GM18511 (cell line): ENCODE measurements around the gene GYS2.
"Not testable (repeated sequence)": the region's sequence is repeated elsewhere in the genome, so short reads cannot be mapped to it uniquely, and the experiment has no call there.

Source experiments
- ATAC-seq: cut with Tn5 transposase; IDR thresholded peaks from one replicate; pipeline ENCODE4 v1.9.1; 2021; ENCODE audit warnings: mild to moderate bottlenecking, moderate library complexity; ENCODE audit not compliant: unreplicated experiment

GYS2 gene

DNA sequence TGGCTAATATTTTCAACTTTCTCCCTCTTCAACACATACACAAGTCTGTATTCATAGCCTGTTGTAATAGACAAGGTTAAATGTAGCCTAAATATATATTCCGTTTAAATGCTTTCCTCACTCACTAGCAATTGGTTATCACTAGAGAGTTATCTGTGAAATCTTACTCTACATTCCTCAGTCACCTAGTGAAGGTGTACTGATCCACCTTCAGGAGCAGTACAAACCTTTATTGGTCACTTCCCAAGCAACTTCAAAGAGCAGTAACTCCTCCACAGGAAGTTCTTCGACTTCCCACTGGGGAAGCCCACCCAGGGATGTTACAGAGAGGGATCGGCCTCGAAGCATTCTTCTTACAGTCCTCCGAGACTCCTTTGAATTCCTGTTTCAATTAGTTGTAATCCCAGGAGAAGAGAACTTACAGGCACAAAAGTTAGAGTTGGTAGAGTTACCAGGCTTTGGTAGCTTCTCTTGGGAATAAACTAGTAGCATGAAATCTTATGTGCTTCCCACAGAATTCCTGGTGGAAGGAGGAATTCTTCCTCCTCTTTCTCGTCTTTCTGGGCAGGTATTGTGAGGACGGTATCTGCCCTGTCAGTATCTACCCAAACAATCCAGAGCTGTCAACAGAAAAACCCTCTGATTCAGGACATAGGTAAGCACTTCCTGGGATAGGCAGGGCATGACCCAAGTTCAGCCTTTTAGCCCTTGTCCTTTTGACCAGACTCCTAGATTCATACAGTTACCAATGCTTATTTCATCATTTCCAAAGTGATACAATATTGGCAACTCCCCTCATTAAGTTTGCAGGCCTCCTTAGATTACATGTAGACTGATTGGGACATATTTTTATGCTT, at the start of gene GYS2:
GYS2 (minus strand) TSS at position 603 of the 857 bp plus-strand sequence; CDS start at position 348, 255 bp downstream.
- ATAC-seq: no peak

DNA sequence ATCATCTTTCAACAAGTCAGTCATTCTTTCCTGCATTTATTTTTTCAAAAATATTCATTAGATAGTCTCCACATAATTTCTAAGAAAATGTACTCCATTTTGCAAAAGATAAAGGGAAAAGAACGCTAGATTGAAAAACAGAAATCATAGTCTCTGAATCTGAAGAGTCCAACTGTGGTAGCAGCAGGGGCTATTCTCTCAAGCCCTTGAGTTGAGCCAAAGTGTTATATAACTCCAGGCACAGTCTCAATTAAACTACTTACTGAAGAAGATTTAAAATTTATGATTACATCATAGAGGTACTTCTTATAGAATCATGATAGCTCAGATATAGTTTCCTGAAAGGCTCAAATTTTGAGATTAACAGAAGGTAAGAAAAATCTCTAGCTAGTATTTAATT, 47.2 kb upstream of the GYS2 start:
- no peak for ATAC-seq

DNA sequence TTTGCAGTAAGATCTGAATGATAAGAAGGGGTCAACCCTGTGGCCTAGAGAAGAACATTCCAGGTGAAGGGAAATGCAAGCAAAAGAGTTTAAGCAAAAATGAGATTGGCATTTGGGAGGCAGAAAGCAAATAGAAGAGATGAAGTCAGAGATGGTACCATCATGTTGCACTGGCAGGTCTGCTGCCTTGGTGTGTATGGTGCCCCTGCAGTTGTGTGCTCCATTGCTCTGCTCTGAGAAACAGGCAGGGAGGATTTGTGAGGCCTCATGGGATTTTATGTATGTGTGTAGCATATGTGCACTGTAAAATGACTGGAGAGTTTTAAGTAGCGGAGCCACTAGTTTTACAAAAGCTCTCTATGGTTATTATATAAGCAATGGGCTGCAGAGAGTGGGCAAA, 46.4 kb upstream of the GYS2 start:
- ATAC-seq: no peak

DNA sequence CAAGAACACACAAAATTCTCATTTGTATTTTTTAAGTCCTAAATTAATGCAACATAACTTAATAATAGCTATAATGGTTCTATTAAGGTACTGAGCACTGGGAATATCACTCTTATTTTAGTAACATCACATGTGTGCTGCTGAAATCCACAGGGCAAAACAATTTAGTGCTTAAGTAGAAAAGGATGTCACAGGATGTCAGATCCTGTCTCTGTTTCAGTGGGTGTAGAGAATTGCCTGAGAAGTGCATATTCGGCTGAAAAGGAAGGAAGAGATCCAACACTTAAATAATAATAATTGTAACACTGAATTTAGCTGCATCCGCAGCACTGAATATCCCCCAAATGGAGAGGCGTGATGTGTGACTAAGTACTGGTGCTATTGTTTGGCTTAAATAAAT, 44.4 kb upstream of the GYS2 start:
- no peak for ATAC-seq

DNA sequence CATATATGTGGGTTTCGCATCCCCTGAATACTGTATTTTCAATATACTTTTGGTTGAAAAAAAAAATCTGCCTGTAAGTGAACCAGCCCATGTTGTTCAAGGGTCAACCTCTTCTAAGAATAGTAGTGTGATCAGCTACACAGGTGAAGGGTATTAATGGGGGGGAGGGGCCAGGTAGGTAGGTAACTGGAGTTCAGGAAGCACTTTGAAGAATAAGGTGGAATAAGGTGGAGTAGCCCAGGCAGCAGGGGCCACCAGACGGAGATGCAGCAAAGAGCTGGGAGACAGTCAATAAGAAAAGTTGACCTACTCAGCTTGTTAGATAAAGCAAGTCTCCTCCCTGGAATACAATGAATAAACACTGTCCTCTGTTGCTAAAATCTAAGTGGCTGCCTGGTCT, 43.7 kb upstream of the GYS2 start:
- no peak for ATAC-seq

DNA sequence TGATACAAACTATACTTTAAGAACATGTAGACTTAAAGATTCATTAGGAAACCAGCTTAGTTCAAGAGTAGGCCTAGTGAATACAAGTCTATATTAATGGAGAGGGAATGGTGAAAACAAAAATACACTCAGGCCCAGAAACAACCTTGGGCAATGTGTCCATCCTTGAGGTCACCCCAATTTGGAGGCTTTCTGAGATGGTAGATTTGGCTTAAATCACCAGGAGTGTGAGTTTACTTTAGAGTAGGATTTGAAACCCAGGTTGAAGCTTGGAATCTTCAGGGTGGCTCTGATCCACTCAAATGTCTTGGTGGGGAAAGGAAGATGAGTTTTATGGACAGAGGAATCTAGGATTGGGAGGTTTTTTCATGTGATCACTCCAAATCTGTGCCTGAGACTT, 42.5 kb upstream of the GYS2 start:
- ATAC-seq: no peak

DNA sequence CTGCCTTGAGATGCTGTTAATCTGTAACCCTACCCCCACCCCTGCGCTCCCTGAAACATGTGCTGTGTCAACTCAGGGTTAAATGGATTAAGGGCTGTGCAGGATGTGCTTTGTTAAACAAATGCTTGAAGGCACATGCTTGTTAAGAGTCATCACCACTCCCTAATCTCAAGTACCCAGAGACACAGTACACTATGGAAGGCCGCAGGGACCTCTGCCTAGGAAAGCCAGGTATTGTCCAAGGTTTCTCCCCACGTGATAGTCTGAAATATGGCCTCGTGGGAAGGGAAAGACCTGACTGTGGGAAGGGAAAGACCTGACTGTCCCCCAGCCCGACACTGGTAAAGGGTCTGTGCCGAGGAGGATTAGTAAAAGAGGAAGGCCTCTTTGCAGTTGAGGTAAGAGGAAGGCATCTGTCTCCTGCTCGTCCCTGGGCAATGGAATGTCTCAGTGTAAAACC, 40.4 kb upstream of the GYS2 start:
- ATAC-seq: not testable (repeated sequence)

DNA sequence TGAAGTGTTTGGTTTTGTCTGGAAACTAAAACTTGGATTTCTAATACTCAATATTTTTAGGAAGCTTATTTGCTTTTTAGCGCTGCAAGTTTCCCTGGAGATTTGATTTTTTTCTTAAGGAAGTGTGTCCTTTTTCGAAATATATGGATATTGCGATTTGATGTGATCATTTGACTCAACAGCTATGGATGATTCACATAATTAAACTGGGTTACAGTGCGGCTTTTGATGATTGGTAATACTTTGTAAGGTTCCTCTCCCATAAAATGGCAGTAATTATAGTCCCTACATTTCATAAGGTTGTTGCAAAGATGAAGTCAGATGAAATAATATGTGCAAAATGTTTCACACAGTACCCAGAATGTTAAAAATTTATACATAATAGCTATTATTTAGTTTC, 39.9 kb upstream of the GYS2 start:
- ATAC-seq: no peak

DNA sequence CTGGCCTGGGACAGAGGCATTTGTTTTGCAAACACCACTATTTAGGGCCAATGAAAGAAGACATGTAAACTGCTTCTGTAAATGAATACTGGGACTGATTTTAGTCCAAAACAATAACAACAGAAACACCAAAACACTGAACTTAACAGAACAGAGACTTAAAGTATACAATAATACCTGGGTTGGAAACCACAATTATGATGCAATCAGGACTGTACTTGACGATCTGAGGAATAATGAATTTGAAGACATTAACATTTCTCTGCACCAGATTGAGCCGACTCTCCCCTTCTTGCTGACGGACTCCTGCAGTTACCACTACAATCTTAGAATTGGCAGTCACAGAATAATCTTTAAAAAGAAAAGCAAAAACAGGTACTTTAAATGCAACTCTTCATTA, 39.1 kb upstream of the GYS2 start:
- no peak for ATAC-seq

DNA sequence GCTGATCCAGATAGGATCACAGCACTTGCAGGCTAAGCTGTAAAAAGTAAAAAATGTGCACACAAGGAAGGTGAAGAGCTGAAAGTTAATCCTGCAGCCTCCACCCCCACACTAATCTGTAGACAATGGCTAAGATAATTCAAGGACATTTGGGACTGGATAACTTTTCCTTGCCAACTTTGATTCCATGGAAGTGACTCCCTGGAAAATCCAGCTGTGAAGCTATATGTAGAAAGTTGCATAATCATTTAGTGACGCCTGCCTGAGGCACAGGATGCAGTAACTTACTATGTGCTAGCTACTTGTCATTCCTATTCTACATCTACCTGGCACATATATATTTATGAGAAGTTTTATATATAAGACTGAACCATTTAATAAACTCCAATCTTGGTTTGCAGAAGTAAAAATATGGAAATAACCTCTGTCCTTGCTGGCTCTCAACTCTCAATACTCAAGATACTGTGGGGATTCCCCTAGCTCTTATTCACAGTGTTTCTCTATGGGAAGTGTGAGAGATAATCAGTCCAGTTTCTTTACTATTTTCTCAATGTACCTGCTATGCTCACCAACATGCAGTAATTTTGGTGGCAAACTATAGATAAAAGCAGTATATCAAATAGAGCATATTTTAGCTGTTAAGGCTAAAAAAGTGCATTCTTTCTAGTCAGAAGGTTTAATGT, 38.2 kb upstream of the GYS2 start:
- no peak for ATAC-seq

DNA sequence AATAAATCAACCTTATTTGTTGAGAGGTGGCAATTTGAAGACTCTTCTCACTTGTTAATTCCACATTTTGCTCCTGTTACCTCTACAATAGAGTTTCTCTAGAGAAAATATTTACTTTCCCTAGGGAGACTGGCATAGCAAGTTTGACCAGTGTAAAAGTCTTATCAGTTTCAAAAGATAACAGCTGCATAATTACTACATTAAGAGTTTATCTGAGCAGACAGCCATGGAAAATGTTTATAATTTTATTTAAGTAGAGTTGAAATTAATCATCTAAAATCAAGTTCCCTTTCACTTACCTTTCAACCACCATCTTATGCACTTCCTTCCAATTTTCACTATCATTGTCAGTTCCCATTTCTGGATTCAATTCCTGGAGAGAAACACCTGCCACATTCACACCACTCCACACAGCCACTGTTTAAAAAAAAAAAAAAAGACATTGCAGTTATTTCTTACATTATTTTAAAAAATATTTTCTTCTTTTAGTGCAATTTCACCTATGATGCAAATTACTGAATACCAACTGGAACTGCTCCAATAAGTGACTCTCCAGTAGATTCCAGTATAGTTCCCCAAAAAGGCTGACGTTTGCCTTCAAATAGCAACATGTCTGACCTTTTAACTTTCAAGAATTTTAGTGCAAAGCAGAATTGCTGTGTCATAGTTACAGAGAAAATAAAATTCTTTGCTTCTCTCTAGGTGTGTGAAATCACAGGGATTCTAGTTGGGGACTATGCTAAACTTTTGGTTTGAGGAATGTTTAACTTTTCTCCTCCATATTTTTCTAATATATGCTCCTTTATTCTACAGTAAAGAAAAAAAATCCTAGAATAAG, 33.6 kb upstream of the GYS2 start:
- ATAC-seq: no peak

DNA sequence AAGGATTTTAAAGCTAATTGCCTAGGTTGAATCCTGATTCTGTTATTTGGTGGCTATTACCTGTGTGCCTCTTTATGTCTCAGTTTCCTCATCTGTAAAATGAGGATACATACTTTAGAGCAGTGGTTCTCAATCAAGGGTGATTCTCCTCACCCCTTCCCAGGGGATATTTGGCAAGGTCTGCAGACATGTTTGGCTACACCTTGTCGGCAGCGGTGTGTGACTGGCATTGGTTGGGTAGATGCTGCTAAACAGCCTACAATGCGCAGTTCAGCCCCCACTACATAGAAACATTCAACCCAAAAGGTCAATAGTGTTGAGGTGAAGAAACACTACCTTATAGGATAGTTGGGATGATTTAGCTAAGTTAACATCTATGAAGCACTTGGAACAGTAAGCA, 29.6 kb upstream of the GYS2 start:
- no peak for ATAC-seq

DNA sequence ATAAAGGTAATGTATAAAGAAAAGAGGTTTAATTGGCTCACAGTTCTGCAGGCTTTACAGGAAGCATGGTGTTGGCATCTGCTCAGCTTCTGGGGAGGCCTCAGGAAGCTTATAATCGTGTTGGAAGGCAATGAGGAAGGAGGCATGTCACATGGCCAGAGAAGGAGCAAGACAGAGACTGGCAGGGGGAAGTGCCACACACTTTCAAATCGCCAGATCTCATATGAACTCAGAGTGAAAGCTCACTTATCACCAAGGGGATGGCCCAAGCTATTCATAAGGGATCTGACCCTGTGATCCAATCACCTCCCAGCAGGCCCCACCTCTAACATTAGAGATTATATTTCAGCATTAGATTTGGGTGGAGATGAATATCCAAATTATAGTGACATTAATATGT, 26.7 kb upstream of the GYS2 start:
- no peak for ATAC-seq

DNA sequence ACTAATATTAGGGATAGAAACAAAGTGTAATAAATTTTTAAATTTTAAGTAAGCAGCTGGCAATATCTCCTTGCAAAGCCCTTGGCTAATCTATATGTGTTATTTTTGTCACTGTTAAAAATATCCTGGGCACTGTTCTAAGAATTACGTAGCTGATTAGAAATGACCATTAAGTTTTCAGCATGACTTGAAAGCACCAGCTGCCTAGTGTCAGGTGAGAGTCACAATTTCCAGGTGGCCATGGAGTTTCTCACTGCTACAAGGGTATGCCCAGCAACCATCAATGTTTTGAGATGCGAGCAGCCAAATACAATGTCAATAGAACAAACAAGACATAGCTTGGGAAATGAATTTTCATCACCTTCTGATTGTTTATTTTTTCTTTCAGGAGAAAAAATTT, 23.3 kb upstream of the GYS2 start:
- ATAC-seq: no peak

DNA sequence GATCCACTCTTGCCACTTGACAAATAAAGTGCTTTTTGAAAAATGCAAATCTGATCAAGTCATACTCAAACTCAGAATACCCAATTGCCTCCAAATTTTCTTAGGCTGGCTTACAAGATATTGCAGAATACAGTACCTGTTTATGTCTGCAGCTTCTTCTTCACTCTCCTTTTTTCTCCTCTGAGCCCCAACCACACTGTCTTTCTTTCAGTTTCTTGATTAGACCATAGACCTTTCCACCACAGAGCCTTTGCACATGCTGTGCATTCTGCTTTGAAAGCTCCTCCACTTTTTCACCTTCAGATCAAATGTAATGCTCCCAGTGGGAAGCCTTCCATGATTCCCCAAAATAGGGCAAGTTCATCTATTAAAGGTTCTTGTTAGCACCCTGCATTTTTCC, 13.9 kb upstream of the GYS2 start:
- no peak for ATAC-seq

DNA sequence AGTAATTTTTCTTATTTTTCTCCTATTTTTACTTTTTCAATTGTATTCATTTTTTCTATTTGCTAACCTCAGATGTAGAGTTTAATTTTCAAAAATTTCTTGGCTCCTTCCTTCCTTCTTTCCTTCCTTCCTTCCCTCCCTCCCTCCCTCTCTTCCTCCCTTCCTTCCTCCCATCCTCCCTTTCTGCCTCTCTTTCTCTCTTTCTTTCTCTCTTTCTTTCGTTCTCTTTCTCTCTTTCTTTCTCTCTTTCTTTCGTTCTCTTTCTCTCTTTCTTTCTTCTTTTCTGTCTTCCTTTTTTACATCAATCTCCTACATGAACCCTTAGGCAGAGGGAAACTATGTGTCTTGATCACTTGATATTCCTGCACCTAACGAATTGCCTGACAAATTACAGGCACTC, 12.4 kb upstream of the GYS2 start:
- no peak for ATAC-seq

DNA sequence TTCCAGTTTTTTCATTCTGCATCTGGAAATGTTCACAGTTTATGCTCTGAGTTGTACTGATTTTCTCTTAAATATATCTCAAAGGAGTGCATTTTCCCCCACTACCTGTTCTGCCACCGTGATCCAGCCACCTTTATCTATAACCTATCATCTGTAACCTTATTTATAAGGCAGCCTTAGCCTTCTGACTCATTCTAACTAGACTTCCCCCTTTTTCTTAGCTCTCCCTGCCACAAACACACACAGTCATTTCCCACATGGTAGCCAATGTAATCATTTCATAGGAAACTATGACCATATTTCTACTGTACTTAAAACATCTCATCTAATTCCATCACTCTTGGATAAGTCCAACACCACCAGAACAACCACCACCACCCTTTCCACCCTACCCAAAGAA, 10.8 kb upstream of the GYS2 start:
- ATAC-seq: no peak

DNA sequence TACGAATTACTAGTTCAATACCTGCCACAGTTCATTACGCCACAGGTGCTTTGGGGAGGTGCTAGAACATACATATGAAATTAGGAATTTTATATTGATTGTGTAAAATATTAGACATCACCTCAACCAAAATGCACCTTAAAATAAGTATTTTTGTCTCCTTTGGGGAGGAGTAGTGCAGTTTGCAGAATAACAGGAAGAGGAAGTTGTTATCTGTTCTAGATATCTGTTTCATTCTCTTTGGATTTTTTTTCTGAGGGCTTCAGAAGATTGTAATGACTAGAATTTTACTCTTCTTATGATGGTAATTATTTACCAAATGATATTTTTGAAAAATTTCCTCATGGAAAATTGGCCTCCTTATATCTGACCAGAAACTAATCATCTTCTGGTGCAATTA, 9.9 kb upstream of the GYS2 start:
- no peak for ATAC-seq

DNA sequence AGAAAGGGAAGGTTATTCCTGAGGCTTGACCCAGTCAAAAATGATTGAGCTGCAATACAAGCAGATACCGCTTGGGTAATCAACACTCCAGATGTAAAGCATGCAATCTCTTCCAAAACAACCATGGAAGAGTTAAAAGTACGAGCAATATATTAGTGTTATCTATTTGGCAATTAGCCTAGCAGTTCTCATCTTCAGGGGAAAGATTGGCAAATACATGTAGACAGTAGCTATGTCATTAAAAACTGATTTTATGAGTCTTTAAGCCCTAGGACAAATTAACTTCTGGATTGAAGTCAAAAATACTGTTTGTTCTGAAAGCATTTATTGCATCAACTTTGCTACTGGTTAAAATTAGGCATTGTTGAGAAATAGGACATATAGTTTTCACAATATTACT, 9.3 kb upstream of the GYS2 start:
- ATAC-seq: no peak

DNA sequence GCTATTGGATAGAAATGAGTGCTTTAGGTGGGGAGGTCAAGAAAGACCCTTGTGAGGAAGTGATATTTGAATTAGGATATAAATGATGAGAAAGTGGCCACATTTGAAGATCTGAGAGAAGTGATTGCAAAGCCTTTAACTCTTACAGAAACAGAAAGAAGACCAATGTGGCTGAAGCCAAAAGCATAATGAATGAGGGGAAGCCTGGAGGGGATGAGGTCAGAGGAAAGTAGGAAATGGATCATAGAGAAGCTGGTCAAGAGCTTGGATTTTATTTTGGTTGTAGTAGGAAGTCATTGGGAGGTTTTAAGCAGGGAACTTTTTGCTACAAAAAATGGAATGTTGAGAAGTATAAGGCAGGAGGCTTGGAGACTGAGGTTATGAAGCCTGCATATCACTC, 3.5 kb upstream of the GYS2 start:
- no peak for ATAC-seq

DNA sequence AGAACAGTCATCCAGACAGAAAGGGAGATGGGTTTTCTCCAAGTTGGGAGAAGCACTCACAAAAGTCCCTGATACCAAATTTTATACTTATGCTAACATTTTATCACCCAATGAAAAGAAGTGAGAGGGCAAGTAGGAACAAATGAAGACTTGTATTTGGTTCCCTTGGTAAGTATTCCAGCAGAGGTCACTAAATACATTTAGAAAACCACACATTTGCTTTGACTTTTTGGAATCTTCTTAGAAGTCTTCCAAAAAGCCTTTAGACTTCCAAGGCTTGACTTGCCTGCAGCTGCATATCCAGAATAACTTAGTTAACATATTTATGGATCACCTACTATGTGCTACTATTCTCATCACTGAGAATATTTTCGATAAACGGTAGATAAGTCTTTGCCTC, 3.1 kb upstream of the GYS2 start:
- ATAC-seq: no peak

DNA sequence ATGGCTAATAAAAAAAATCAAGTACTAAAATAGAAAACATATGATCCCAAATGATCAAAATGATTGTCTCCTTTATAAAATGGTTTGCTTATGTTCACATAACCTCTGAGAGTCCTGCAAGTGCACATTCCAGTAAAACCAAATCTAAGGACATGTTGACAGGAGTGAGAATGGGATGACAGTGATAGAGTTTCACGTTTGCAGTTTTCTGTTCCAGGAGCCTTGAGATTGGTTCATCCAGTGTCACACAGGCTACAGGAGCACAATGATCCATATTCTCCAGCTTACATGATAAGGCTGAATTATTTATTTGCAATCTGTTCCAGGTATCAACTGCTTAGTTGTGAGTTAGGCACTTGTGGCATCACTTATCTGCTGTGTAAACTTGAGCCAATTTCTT, 1.5 kb upstream of the GYS2 start:
- no peak for ATAC-seq
